PC-3 (cell line): ENCODE data around the gene RPS4Y1. TPM values are rescaled to one million over a fixed set of nuclear protein-coding genes. Genes with fewer than 3 reads are reported as not detected.
A peak's percentile ranks its signal among the peaks of the same experiment; 100 is the strongest.

Source experiments
- ATAC-seq: fragments of 200-7000 bp; cut with Tn5 transposase; 2 replicates; pipeline ENCODE4 v1.9.1; 2020; ENCODE audit warnings: mild to moderate bottlenecking, moderate library complexity
- Bru-seq: library from RNA; stranded (reverse); fragments of 400-500 nt; gene quantifications from one replicate; lab custom pipeline; 2021; lab: Mats Ljungman, UMichigan
- BruChase-seq, 2 experiments: library from RNA; stranded (reverse); fragments of 400-500 nt; gene quantifications; one replicate each; lab custom pipeline; 2021; lab: Mats Ljungman, UMichigan
- BruUV-seq: library from RNA; stranded (reverse); fragments of 400-500 nt; replicated peaks from 2 replicates; lab custom pipeline; 2021; lab: Mats Ljungman, UMichigan
- CTCF ChIA-PET: fragments of 300-600 bp; sonication (Branson Sonifier 250); formaldehyde crosslinking; loops from one replicate; lab custom pipeline; 2022; ENCODE audit warnings: antibody characterized with exemption; lab: Charles Lee
- POLR2A ChIA-PET: fragments of 300-600 bp; sonication (Branson Sonifier 250); formaldehyde crosslinking; loops from one replicate; lab custom pipeline; 2022; ENCODE audit warnings: antibody characterized with exemption; ENCODE audit not compliant: unreplicated experiment; lab: Charles Lee
- DNase-seq: peaks from one replicate; pipeline ENCODE4 v3.0.0-alpha.2; 2015
- H2AFZ ChIP-seq: fragments of 300-600 bp; sonication (generic); 2 replicates; pipeline ENCODE4 v1.6.0; 2016; ENCODE audit warnings: antibody characterized with exemption, low read length
- H3F3A ChIP-seq: fragments of 300-600 bp; sonication (generic); one replicate; pipeline ENCODE4 v1.6.0; 2017; ENCODE audit warnings: antibody characterized with exemption, low read length, control low read depth, mild to moderate bottlenecking; ENCODE audit not compliant: unreplicated experiment
- H3K27ac ChIP-seq: fragments of 300-600 bp; sonication (generic); 2 replicates; pipeline ENCODE4 v1.5.1; 2016; ENCODE audit warnings: mild to moderate bottlenecking, low read length
- H3K27me3 ChIP-seq: fragments of 300-600 bp; sonication (generic); 2 replicates; pipeline ENCODE4 v1.6.1; 2016; ENCODE audit warnings: low read length, mixed read lengths
- H3K36me3 ChIP-seq: fragments of 300-600 bp; sonication (generic); 2 replicates; pipeline ENCODE4 v1.6.1; 2016; ENCODE audit warnings: low read depth, mixed run types, low read length, mixed read lengths
- H3K4me1 ChIP-seq: fragments of 300-600 bp; sonication (generic); 2 replicates; pipeline ENCODE4 v1.5.1; 2016; ENCODE audit warnings: low read length; ENCODE audit not compliant: insufficient read depth
- H3K4me2 ChIP-seq: fragments of 300-600 bp; sonication (generic); 2 replicates; pipeline ENCODE4 v1.6.0; 2016; ENCODE audit warnings: low read length
- H3K4me3 ChIP-seq: fragments of 300-600 bp; sonication (generic); 2 replicates; pipeline ENCODE4 v1.5.1; 2016; ENCODE audit warnings: mild to moderate bottlenecking, low read length, mixed read lengths
- H3K79me2 ChIP-seq: fragments of 300-600 bp; sonication (generic); 2 replicates; pipeline ENCODE4 v1.6.1; 2017; ENCODE audit warnings: low read length, mixed read lengths
- H3K9ac ChIP-seq: fragments of 300-600 bp; sonication (generic); 2 replicates; pipeline ENCODE4 v1.6.0; 2016; ENCODE audit warnings: mild to moderate bottlenecking, low read length
- H3K9me2 ChIP-seq: fragments of 300-600 bp; sonication (generic); replicated peaks from 2 replicates; pipeline ENCODE4 v1.6.1; 2016; ENCODE audit warnings: mixed run types, low read length, mixed read lengths
- H3K9me3 ChIP-seq: fragments of 300-600 bp; sonication (generic); 2 replicates; pipeline ENCODE4 v1.6.1; 2016; ENCODE audit warnings: low read length, mixed read lengths
- H4K20me1 ChIP-seq: fragments of 300-600 bp; sonication (generic); 2 replicates; pipeline ENCODE4 v1.6.1; 2016; ENCODE audit warnings: low read length, mixed read lengths
- EZH2 ChIP-seq: fragments of 300-600 bp; sonication (generic); IDR thresholded peaks from one replicate; pipeline ENCODE4 v1.6.1; 2017; ENCODE audit warnings: antibody characterized with exemption, mild to moderate bottlenecking, low read length; ENCODE audit not compliant: unreplicated experiment
- EZH2phosphoT487 ChIP-seq: fragments of 300-600 bp; sonication (generic); IDR thresholded peaks from 2 replicates; pipeline ENCODE4 v1.6.1; 2018; ENCODE audit warnings: mild to moderate bottlenecking, antibody characterized with exemption, low read length, borderline replicate concordance
- intact Hi-C: fragments of 100-400 bp; cut with micrococcal nuclease; formaldehyde crosslinking; loops from 2 replicates; pipeline ENCODE4 v1.9.0; 2023
- long read RNA-seq: library from polyadenylated mRNA; unstranded; transcript quantifications from one replicate; pipeline ENCODE4 v2.0.0, GENCODE V29; 2021; ENCODE audit not compliant: unreplicated experiment
- total RNA-seq: library from RNA; depleted of rRNA; stranded (reverse); fragments of >200 nt; gene quantifications from 2 replicates; pipeline ENCODE4 v1.2.3, GENCODE V29; 2014; rRNA removed
- TF ChIP-seq, protein P1 (sequence below): fragments of 300-600 bp; sonication (generic); conservative IDR thresholded peaks from 2 replicates; pipeline ENCODE4 v1.5.1; 2017; ENCODE audit warnings: antibody characterized with exemption, low read depth, mild to moderate bottlenecking, low read length

Gene RPS4Y1
- not detected in 2 replicates for total RNA-seq
- Bru-seq, nascent RNA = percentile 21 among the genes with signal in this experiment
- percentile 25 among the genes with signal in this experiment for BruChase-seq, experiment 1, labeled RNA remaining after a 6-hour chase
- percentile 18 among the genes with signal in this experiment for BruChase-seq, experiment 2, labeled RNA remaining after a 2-hour chase
- long read RNA-seq = 0 reads

DNA sequence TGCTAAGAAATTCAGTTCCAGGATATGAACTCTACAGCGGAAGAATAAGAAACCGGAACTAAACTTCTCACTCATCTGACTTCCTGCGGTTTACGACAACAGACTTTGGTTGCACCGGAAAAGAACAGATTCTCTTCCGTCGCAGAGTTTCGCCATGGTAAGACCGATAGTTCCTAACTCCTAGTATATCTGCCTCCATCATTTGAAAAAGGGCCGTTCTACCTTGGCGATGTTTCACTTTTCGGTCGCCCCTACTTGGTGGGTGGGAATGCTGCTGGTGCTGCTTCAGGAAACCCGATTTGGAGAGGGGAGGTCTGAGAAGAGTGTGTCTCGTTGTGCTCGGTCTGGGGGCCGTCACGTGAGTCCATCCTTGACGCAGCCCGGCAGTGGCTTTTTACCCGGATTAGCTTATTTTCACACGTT, at the start of gene RPS4Y1:
TSS of gene RPS4Y1 (plus strand) at position 132 of the 423 bp plus-strand sequence. CDS start at position 155, 23 bp downstream.
- Histone ChIP-seq H3K9ac (no peak within 1 kb of the TSS), H3K9me2 (no peaks in the 10 kb centered on the region), H3K4me3 (no peak within 1 kb of the TSS), H3K4me1 (no peaks in the 10 kb centered on the region), H3K27ac (no peak within 1 kb of the TSS), H3K36me3 (no peaks in the 10 kb centered on the region), H3K79me2 (no peaks in the 10 kb centered on the region), H3K9me3 (no peaks in the 10 kb centered on the region), H3F3A (no peaks in the 10 kb centered on the region), H3K27me3 (no peaks in the 10 kb centered on the region), H2AFZ (no peak within 1 kb of the TSS), H3K4me2 (no peak within 1 kb of the TSS), H4K20me1 (no peaks in the 10 kb centered on the region)
- no TSS peak for BruUV-seq
- POLR2A ChIA-PET = no interaction called here
- CTCF ChIA-PET = no interaction called here
- TF ChIP-seq, protein P1, sequence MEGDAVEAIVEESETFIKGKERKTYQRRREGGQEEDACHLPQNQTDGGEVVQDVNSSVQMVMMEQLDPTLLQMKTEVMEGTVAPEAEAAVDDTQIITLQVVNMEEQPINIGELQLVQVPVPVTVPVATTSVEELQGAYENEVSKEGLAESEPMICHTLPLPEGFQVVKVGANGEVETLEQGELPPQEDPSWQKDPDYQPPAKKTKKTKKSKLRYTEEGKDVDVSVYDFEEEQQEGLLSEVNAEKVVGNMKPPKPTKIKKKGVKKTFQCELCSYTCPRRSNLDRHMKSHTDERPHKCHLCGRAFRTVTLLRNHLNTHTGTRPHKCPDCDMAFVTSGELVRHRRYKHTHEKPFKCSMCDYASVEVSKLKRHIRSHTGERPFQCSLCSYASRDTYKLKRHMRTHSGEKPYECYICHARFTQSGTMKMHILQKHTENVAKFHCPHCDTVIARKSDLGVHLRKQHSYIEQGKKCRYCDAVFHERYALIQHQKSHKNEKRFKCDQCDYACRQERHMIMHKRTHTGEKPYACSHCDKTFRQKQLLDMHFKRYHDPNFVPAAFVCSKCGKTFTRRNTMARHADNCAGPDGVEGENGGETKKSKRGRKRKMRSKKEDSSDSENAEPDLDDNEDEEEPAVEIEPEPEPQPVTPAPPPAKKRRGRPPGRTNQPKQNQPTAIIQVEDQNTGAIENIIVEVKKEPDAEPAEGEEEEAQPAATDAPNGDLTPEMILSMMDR = no peak
- TF ChIP-seq EZH2phosphoT487 = no peak
- TF ChIP-seq EZH2 = no peak
- ATAC-seq (no peak), DNase-seq (no peak)
- intact Hi-C loops = no loop called here

DNA sequence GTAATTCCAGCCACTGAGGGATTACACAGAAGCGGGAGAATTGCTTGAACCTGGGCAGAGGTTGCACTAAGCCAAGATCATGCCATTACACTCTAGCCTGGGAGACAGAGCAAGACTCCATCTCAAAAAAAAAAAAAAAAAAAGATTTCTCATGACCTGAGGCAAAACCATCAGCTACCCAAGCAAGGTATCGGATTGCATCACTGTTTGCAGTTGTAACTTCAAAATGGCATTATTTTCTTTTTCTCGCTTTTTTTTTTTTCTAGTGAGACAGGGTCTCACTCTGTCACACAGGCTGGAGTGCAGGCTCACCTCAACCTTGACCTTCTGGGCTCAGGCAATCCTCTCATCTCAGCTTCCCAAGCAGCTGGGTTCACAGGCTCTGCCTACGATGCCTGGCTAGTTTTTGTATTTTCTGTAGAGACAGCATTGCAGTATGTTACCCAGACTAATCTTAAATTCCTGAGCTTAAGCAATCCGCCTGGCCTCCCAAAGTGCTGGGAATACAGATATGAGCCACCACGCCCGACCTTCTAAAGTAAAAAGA, 44.4 kb upstream of the RPS4Y1 start:
- Histone ChIP-seq H3K4me3 (no peak overlapping the region), H4K20me1 (no peaks in the 10 kb centered on the region), H3K4me1 (no peaks in the 10 kb centered on the region), H3K4me2 (no peak overlapping the region), H3K79me2 (no peaks in the 10 kb centered on the region), H3K27ac (no peak overlapping the region), H3F3A (no peaks in the 10 kb centered on the region), H3K36me3 (no peaks in the 10 kb centered on the region), H2AFZ (no peak overlapping the region), H3K9me2 (no peaks in the 10 kb centered on the region), H3K9me3 (no peaks in the 10 kb centered on the region), H3K27me3 (no peaks in the 10 kb centered on the region), H3K9ac (no peak overlapping the region)
- intact Hi-C loops = no loop called here
- BruUV-seq = no TSS peak
- TF ChIP-seq EZH2 (no peak), EZH2phosphoT487 (no peak)
- TF ChIP-seq, protein P1 = no peak
- DNase-seq = no peak
- POLR2A ChIA-PET = no interaction called here
- CTCF ChIA-PET = no interaction called here
- ATAC-seq = no peak

GRCh38 chrY:2797991-2798390, 43.4 kb upstream of the RPS4Y1 start:
- H3K27ac ChIP-seq = no peak overlapping the region
- no peak for DNase-seq
- no peaks in the 10 kb centered on the region for H4K20me1 ChIP-seq
- H3K4me3 ChIP-seq = no peak overlapping the region
- intact Hi-C loops = no loop called here
- H2AFZ ChIP-seq = no peak overlapping the region
- no peak overlapping the region for H3K9ac ChIP-seq
- H3K4me1 ChIP-seq = no peaks in the 10 kb centered on the region
- BruUV-seq = no TSS peak
- POLR2A ChIA-PET = no interaction called here
- H3K27me3 ChIP-seq = no peaks in the 10 kb centered on the region
- ATAC-seq = no peak
- no peak overlapping the region for H3K4me2 ChIP-seq
- no peaks in the 10 kb centered on the region for H3K36me3 ChIP-seq
- no peaks in the 10 kb centered on the region for H3F3A ChIP-seq
- H3K79me2 ChIP-seq = no peaks in the 10 kb centered on the region
- H3K9me2 ChIP-seq = no peaks in the 10 kb centered on the region
- no peaks in the 10 kb centered on the region for H3K9me3 ChIP-seq
- CTCF ChIA-PET = no interaction called here
- TF ChIP-seq EZH2 = no peak
- no peak for TF ChIP-seq EZH2phosphoT487
- TF ChIP-seq, protein P1 = no peak
